ENCODE results near the gene TCF12.

TCF12 gene

DNA sequence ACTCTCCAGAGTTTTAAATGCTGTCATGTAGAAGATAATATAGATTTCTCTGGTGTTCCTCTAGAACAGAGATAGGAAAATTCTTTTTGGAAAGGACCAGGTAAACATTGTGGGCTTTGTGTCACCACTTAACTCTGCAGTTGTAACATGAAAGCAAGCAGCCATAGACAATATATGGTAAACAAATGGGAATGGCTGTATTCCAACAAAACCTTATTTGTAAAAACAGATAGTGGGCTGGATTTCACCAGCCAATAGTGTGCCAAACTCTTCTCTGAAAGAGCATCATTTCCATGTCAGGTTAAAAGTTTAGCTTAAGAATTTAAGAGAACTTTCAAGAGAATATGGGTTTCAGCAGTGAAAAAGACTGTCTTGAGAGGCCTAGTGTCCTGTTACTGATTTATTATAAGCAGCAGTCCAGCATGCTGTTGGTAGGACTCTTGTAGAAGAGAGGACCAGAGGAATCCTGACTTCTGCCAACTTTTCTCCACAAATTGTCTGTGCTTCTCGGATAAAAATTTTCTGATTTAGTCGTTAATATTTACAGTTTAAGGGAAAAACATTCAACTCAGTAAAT lies 107.7 kb downstream of the TCF12 start:
- no peak for DNase-seq

DNA sequence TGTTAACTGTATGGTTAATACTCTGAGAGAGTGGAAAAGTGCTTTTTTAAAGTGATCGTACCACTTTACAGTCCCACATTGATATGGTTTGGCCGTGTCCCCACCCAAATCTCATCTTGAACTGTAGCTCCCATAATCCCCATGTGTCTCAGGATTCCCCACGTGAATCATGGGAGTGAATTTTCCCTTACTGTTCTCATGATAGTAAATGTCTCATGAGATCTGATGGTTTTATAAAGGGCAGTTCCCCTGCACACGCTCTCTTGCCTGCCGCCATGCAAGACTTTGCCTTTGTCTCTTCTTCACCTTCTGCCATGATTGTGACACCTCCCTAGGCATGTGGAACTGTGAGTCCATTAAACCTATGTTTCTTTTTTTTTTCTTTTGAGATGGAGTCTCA lies 109.2 kb downstream of the TCF12 start:
- no peak for DNase-seq

DNA sequence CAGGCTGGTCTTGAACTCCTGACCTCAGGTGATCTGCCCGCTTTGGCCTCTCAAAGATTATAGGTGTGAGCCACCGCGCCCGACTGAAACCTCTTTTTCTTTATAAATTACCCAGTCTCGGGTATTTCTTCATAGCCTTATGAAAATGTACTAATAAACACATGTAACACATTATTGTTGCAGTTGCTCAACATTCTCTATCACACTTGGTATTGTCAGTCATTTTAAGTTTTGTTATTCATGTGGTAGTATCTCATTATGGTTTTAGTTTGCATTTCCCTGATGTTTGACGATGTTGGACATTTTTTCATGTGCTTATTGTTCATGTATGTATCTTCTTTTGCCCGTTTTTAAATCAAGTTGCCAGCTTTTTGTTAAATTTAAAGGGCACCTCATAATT lies 109.7 kb downstream of the TCF12 start:
- no peak for DNase-seq

DNA sequence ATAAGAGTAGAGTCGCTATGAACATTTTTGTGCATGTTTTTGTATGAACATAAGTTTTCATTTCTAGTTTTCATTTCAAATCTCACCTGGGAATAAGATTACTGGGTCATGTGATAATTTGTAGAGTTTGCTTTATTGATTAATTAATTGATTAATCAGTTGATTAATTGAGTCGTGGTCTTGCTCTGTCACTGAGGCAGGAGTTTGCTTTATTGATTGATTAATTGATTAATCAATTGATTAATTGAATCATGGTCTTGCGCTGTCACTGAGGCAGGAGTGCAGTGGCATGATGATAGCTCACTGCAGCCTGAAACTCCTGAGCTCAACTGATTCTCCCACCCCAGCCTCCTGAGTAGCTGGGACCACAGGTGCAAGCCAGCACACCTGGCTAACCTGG lies 111.6 kb downstream of the TCF12 start:
- DNase-seq, result no peak

DNA sequence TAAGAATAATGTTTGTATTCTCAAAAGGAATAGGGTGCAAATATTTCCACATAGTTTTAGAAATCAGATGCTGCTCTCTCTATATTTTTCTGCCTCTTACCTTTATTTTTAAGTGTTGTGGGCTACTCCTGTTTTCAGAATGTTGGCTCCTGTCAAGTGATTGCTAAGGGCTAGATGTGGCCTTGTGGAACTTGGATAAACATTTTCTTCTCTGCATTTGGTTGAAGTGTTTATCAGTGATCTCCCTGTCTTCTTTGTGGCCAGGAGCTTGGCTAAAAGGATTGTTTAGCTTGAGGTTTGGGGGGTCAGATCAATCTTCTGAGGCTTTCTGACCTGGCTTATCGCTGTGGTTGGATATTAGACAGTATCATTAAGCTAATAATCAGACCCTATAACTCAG lies 112.6 kb downstream of the TCF12 start:
- no peak for DNase-seq

DNA sequence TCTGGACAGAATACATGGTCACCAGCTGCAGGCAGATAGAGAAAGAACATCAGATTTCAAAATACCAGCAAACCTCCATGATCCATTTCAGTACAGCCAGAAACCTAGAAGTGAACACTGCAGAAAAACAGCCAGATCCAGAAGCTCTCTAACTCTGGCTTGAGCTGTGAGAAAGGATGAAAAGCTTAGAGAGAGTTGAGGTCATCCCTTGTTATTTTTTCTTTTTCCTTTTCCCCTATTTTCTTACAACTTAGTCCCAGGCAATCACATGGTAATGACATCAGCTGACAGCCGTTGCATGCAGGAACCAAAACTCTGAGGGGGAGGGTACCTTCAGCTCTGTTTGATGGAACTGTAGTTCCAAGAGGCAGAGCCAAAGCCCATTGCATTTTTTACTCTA lies 113.2 kb downstream of the TCF12 start:
- DNase-seq, result no peak

DNA sequence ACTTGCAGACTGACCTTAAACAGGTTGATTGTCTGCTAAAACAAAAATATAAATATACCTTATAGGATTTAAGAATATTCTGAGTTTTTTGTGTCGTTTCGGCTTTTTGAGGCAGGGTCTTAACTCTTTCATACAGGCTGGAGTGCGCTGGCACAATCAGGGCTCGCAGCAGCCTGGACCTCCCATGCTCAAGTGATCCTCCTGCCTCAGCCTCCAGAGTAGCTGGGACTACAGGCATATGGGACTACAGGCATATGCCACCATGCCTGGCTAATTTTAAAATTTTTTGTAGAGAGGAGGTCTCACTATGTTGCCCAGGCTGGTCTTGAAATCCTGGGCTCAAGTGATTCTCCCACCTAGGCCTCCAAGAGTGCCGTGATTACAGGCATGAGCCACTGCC lies 113.9 kb downstream of the TCF12 start:
- DNase-seq, result no peak

DNA sequence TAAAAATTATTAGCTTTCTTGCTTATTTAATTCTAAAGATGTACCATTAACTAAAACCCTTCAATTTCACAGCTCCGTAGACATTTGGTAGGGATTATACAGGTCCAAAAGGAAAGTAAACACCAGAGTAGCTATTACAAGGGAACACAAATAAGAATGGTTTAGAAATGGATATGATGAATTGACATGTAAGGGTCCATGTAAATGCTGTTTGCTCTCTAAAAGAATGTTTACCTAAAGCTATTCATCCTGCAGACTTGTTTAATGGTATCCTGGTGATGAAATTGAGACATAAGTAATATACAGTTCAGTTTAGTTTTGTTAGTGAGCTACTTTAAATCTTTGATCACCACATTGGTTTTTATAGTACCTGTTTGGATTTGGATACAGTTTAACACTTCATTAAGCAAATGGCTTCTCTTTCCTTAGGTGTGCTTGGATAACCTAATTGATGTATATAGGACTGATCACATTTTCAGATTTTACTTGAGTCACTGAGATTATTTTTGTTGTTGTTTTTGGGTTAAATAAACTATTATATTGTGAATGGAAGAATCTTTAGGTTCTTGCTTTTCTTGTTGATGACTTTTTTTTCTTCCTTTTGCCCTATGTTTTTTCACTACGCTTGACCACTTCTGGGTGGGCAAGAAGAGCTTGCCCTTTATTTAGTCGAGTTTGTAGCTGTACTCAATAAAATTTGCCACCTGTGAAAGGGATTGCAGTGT lies 115.4 kb downstream of the TCF12 start:
- DNase-seq, result no peak

DNA sequence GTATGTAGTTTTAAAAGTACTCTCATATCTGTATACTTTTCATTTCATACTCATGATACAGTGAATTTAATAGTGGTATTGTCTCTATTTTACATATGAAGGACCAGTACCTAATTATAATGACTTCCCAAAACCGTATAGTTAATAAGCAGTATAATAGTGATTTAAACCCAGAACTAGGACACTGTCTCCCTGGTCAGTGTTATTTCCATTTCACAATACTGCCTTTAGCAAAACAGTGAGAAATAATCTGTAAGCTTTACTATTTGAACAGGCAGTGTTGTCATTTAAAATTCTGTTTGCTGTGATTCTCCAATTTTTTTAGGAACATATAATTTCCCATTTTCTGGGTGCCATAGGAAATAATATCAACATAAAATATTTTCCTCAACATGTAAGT lies 116.2 kb downstream of the TCF12 start:
- no peak for DNase-seq

DNA sequence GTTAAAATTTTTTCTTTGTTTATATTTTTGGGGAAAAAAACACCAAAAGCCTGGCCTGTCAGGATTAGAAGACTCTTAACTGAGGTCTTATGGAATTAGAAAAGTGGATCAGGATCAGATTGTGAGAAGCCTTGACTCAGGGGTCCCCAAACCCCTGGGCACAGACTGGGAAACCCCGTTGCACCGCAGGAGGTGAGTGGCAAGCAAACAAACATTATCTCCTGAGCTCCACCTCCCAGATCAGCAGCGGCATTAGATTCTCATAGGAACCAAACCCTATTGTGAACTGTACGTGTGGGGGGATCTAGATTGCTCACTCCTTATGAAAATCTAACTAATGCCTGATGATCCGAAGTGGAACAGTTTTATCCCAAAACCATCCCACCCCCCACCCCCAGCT lies 117.2 kb downstream of the TCF12 start:
- DNase-seq, result no peak

DNA sequence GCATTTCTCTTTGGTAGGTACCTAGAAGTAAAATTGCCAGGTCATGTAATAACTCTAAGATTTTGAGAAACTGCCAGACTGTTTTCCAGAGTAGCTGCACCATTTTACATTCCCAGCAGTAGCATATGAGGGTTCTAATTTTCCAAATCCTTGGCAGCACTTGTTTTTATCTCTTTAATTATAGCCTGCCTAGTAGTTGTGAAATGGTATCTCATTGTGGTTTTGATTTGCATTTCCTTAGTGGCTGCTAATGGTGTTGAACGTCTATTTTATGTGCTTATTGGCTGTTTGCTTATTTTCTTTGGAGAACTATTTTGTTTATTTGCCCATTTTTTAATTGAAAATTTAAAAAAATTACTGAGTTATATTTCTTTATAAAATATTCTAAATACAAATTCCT lies 117.9 kb downstream of the TCF12 start:
- no peak for DNase-seq

DNA sequence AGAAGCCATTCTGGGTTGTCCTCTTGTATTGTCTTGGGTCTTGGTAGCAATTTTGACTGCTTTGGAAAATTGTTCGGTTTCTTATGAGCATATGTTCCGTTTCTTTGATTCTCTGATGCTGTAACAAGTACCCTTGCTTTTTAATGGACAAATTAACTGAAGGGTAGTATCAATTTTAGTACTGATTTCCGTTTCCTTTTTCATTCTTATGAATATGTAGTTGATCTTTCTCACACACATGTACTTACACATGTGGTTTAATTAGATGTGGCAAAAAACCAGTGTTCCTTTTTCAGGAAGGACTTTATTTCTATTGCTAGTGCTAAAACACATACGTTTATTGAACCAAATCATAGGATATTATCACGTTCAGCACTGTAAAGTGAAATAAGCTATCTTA lies 119.1 kb downstream of the TCF12 start:
- no peak for DNase-seq

DNA sequence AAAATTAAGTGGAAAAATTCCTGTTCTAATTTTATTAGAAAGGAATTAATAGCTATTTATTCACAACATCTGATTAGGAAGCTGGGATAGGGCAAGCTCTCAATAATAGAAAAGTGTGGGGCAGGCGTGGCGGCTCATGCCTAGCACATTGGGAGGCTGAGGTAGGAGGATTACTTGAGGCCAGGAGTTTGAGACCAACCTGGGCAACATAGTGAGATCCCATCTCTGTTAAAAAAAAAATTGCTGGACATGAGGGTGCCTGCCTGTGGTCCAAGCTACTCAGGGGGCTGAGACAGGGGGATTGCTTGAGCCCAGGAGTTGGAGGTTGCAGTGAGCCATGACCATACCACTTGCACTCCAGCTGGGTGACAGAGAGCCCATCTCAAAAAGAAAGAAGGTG lies 119.6 kb downstream of the TCF12 start:
- DNase-seq, result no peak

DNA sequence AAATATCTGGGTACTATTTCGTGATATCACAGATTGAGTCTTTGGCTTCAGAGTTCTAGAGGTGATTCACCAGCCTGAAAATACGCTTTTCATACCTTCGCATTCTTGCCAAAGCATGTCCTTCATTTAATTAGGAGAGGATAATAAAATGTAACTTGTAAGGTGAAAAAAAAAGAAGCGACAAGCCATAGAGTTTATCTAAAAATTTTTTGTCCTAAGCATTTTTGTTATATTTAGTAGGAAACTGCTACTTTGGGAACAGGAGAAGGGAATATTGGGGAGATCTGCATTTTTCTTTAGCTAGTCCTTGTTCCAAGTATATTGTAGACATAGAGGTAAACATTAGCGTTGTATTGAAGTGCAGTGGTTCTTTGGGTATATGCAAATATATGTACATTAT lies 120.1 kb downstream of the TCF12 start:
- no peak for DNase-seq

DNA sequence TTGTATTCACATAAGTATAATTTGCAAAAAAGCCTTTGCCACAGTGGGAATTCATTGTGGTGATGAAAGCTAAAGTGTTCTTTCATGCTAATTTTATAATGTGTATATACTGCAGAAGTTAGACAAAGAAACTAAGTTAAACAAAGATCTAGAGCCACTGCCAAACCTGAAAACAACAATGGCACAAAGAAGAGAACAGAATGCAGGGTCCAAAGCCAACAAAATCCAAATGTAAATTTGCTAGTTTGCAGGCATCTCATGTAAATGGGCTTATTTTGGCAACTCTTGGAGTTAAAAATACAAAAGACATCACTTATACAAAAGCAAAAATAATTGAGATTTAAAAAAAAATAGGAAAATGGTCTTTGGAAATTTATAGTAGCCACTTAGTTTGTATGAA lies 123.0 kb downstream of the TCF12 start:
- DNase-seq, result no peak

DNA sequence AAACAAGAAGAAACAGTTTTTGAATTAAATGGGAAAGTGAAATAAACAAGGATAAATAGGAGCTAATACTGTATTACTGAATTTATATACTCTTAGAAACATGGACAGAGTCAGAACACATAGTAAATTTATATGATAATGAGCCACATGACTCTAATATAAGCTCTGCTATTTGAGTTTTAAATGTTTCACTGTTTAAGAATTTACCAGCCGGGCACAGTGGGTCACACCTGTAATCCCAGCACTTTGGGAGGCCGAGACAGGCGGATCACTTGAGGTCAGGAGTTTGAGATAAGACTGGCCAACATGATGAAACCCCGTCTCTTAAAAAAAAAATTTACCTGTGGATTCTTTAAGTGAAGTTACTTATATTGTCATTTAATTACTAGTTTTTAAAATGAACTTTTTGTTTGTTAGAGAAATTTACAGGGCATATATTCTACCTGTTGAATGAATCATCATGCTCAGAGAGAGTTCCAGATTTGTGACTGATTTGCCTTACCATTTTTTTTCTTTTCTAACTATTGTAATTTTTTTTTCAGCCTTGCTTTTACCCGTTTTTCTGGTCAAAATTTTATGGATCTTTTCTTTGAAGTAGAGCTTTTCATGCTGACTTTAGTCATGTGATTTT lies 125.7 kb downstream of the TCF12 start:
- DNase-seq, result no peak

DNA sequence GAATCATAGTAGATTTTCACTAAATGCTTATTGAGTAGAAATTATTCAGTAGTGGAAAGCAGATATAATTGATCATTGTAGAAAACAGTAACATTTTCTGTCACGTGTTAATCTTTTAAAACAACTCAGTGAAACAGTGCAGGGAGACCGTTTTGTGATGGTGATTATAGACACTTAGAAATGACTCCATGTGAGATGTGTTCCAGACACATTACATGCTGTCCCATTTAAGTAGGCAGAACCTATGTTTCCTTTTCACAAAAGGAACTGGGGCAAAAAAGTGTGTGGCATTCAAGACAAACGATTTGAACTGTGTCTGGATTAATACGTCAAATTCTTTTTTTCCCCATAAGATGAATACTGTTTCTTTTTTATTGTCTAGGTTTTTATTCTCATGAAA lies 126.5 kb downstream of the TCF12 start:
- no peak for DNase-seq

DNA sequence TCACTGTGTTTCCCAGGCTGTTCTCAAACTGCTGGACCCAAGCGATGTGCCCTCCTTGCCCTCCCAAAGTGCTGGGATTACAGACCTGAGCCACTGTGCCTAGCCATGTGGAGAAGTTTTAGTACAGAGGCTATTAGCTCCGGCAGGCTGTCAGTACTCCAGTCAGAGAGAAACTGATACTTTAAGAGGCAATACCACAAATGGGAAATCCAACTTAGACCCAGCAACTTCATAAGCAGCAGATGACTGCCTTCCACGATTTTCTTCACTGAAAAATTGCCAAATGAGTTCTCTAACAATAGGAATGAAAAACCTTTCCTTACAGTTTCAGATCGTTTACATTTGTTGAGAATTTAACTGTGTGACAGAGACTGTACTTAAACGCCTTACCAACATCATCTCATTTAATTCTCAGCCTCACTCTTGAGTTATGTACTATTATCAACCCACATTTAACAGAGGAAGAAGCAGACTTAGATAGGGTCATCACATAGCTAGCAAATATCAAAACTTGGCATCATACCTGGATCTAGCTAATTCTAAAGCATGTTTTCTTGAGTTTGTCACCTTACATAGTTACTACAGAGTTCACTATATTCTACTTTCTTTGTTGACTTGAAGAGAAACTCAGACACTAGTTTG lies 127.4 kb downstream of the TCF12 start:
- no peak for DNase-seq

DNA sequence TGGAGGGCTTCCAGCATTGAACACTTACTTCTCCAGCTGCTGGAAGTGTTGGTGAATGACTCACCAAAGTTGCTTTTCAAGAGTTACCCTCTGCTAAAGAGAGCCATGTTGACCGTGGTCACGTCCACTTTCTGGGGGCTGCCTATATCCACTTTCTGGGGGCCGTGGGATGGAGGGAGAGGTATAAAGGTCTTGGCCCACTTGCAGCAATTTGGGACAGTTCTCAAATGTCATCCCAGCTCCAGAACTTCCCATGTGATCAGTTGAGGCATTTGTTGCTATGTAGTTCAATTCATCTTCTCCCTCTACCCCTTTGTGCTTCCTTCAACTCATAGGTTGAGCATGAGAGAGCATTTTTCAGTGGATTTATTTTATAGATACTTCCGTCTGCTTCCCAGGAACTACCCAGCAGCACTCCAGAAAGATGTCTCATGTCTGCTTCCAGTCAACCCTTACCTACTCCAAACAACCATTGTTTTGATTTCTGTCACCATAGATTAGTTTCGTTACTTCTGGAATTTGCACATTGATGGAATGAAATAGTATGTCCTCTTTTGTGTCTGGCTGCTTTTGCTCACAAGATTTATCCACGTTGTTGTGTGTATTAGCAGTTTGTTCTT lies 130.6 kb downstream of the TCF12 start:
- no peak for DNase-seq

DNA sequence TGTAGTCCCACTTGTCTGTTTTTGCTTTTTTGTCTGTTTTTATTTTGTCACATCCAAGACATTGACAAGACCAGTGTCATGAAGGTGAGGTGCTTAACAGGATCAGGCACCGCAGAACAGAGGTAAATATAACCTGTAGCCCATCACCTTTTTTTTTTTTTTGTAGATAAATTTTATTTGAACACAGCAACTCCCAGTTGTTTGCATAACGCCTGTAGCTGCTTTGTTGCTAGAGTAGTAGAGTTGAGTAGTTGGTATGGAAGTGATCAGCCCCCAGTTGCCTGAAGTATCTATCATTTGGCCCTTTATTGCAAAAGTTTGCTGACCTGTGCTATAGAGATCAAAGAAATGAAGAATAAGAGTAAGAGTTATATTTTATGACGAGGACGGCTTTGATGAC lies 135.0 kb downstream of the TCF12 start:
- no peak for DNase-seq

DNA sequence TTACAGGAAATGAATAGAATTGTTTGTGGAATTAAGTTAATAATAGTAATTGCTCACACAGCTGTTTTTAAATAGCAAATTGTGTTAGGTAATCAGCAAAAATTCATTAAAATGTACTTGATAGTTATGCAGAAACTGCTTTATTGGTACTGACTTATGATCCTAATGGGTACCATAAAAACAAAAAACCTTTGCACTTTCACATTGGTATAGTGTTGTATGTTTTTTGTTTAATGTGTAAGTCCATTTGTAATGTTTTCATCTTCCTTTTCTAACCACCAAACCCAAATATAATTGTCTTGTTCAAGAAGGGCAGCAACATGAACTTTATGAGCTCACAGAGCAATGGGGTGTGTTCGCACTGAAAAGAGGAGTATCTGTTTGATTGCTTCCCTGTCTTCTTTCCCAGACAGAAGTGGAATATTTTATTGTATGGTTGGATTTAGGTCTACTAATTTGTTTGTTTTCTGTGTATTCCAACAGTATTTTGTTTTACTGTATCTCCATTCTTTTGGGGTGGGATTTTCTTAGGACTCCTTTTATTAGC lies 135.8 kb downstream of the TCF12 start:
- DNase-seq, result no peak

DNA sequence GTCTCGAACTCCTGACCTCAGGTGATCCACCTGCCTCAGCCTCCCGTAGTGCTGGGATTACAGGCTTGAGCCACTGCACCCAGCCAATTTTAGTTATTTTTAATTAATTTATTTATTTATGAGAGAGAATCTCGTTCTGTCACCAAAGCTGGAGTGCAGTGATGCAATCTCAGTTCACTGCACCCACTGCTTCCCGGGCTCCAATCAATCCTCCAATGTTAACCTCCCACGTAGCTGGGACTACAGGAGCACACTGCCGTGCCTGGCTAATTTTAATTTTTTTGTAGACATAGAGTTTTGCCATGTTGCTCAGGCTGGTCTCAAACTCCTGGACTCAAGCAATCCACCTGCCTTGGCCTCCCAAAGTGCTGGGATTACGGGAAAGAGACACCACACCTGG lies 137.9 kb downstream of the TCF12 start:
- no peak for DNase-seq

DNA sequence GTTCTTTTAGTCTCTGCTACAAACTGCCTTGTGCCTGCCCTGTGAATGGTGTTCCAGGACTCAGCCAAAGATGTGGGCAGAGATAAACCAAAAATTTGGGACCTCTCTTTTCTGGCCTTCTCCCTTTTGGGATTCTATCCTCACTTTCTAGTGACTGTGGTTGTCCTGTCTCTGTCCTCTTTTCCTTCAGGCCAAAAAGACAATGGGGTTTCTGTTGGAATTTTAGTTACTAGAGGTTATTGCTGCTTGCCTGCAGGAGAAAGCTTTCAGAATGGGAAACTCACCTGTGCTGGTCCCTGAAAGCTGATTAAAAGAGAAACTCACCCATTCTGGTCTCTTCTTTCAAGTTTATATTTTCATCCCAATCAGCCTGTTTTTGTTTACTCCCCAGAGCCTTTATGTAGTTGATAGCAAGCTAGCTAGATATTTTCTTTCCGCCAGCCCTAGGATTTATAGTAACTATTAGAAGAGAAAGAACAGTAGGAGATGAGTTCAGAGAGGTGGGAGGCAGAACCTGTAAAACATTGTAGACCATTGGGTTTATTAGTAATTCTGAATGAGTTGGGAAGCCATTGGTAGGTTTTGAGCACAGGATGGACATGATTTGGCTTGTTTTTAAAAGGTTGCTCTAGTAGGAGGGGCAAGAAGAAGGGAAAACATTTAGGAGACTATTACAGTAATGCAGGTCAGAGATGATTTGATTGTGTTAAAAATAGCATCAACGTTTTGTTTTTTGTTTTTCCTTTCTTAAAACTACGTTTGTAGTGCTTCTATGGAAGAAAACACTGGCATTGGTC lies 138.9 kb downstream of the TCF12 start:
- DNase-seq, result no peak
